Panc1 (cell line): Measurements from ENCODE around the gene VN1R2.

Source experiments
- CTCF ChIP-seq: fragments of 450-650 bp; IDR thresholded peaks from 2 replicates; pipeline ENCODE4 v1.5.1; 2017; ENCODE audit warnings: mild to moderate bottlenecking
- POLR2AphosphoS5 ChIP-seq: IDR thresholded peaks from 2 replicates; pipeline ENCODE4 v1.6.1; 2012; ENCODE audit warnings: mild to moderate bottlenecking, low read depth, low read length, moderate library complexity
- SIN3A ChIP-seq: IDR thresholded peaks from 2 replicates; pipeline ENCODE4 v1.6.1; 2012; ENCODE audit warnings: low read depth, mild to moderate bottlenecking, low read length, moderate library complexity, borderline replicate concordance; ENCODE audit not compliant: insufficient read depth
- TCF7L2 ChIP-seq: IDR thresholded peaks from 2 replicates; pipeline ENCODE4 v1.6.1; 2011; ENCODE audit warnings: mild to moderate bottlenecking, low read depth, low read length, inconsistent platforms
- TF ChIP-seq, protein P1 (sequence below), 2 experiments: IDR thresholded peaks; 2 replicates each; pipeline ENCODE4 v1.6.1; 2011 to 2012; ENCODE audit warnings: low read depth in 2 of 2, control low read depth in 1 of 2, low read length in 1 of 2, mild to moderate bottlenecking in 1 of 2, moderate library complexity in 1 of 2; ENCODE audit not compliant: insufficient read depth in 1 of 2

DNA sequence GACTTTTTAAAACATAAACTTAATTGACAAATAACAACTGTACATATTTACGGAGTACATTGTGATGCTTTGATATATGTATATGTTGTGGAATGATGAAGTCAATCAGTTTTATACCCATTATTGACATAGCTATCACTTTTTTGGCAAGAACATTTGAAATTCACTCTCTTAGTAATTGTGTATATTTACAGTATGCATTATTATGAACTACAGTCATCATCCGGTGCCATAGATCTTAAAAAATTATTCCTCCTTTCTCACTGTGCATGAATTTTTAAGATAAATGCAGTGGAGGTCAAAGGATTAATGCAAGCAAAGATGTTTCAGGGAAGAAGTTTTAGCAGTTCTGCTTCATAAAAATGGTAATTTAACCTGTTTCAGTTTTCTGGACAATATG, 17.4 kb downstream of the VN1R2 start:
- TF ChIP-seq CTCF (no peak), POLR2AphosphoS5 (no peak), SIN3A (no peak), TCF7L2 (no peak)
- TF ChIP-seq, protein P1, sequence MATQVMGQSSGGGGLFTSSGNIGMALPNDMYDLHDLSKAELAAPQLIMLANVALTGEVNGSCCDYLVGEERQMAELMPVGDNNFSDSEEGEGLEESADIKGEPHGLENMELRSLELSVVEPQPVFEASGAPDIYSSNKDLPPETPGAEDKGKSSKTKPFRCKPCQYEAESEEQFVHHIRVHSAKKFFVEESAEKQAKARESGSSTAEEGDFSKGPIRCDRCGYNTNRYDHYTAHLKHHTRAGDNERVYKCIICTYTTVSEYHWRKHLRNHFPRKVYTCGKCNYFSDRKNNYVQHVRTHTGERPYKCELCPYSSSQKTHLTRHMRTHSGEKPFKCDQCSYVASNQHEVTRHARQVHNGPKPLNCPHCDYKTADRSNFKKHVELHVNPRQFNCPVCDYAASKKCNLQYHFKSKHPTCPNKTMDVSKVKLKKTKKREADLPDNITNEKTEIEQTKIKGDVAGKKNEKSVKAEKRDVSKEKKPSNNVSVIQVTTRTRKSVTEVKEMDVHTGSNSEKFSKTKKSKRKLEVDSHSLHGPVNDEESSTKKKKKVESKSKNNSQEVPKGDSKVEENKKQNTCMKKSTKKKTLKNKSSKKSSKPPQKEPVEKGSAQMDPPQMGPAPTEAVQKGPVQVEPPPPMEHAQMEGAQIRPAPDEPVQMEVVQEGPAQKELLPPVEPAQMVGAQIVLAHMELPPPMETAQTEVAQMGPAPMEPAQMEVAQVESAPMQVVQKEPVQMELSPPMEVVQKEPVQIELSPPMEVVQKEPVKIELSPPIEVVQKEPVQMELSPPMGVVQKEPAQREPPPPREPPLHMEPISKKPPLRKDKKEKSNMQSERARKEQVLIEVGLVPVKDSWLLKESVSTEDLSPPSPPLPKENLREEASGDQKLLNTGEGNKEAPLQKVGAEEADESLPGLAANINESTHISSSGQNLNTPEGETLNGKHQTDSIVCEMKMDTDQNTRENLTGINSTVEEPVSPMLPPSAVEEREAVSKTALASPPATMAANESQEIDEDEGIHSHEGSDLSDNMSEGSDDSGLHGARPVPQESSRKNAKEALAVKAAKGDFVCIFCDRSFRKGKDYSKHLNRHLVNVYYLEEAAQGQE (IDR thresholded peaks at IDR 0.05; ENCODE audit: insufficient read depth in 1 of 2, low read depth in 2 of 2, low read length in 1 of 2) = no peak
